Psoas muscle (tissue), 8 donors: ENCODE measurements around the gene BCORL1. TPM values are rescaled to one million over a fixed set of nuclear protein-coding genes. Genes with fewer than 3 reads are reported as not detected.

Source experiments
- ATAC-seq, 4 donors: fragments of 200-7000 bp; cut with Tn5 transposase; one replicate each; pipeline ENCODE4 v1.9.1; 2020; ENCODE audit warnings: moderate library complexity in 3 of 4, mild to moderate bottlenecking in 2 of 4
- DNase-seq, 2 donors: peaks; one replicate each; pipeline ENCODE4 v3.0.0-alpha.2; 2020
- H3K27ac ChIP-seq: fragments of 200-600 bp; one replicate; pipeline ENCODE4 v1.8.0; 2022
- H3K27me3 ChIP-seq, 3 donors: fragments of 200-600 bp in 1 of 3; one replicate each; pipeline versions ENCODE4 v1.6.1 to v1.8.0; 2013 to 2022; ENCODE audit warnings: low read length in 2 of 3, mild to moderate bottlenecking in 2 of 3, moderate library complexity in 1 of 3; ENCODE audit not compliant: insufficient read depth in 3 of 3
- H3K36me3 ChIP-seq, 2 donors: fragments of 200-600 bp in 1 of 2; one replicate each; pipeline versions ENCODE4 v1.6.1 to v1.8.0; 2013 to 2022; ENCODE audit warnings: low read depth in 1 of 2, mild to moderate bottlenecking in 1 of 2, moderate library complexity in 1 of 2; ENCODE audit not compliant: insufficient read depth in 1 of 2
- H3K4me1 ChIP-seq: fragments of 200-600 bp; one replicate; pipeline ENCODE4 v1.8.0; 2022
- H3K4me3 ChIP-seq: fragments of 200-600 bp; one replicate; pipeline ENCODE4 v1.8.0; 2022; ENCODE audit warnings: mild to moderate bottlenecking
- H3K9me3 ChIP-seq: fragments of 200-600 bp; one replicate; pipeline ENCODE4 v1.8.0; 2022
- WGBS, 3 donors: extraction: QIAGEN DNeasy Blood & Tissue Kit; methylation state at CpG; one replicate each; pipeline versions ENCODE4 v1.1.6 to v1.1.7; 2013; 5-methylcytosine and 5-hydroxymethylcytosine counted together
- intact Hi-C, 2 donors: fragments of 100-400 bp; cut with DNase I; formaldehyde crosslinking; loops; one replicate each; pipeline versions ENCODE4 v1.11.0 to v1.14.2; 2022
- polyA plus RNA-seq, 3 donors: library from polyadenylated mRNA; stranded (reverse); fragments of 200-250 nt; gene quantifications; one replicate each; pipeline ENCODE4 v1.2.3, GENCODE V29; 2013
- total RNA-seq, 4 donors: library from RNA; stranded (reverse); fragmentation: NEBNext Ultra II Directional in 2 of 4; extraction: Animal tissue kit (Norgen Biotek cat#: 25700) in 2 of 4; gene quantifications; one replicate each; pipeline versions ENCODE4 v1.2.1 to v1.2.4, GENCODE V29; 2021 to 2023
- TF ChIP-seq, protein P1 (sequence below): fragments of 200-600 bp; IDR thresholded peaks from one replicate; pipeline ENCODE4 v1.8.0; 2022; ENCODE audit warnings: antibody characterized with exemption
- donor health status: healthy with polysubstance abuse.
- donor health status: DM: no; HTN: no; CAD: no; lungs with moderate emphysema.
- donor health status: Bipolar disorder and iron deficiency.
- donor health status: healthy.
- donor health status: DM: yes; HTN: yes; CAD: no.
- donor health status: DM: no; HTN: no; CAD: no.
- donor health status: DM: no; HTN: no; CAD: no.
- donor health status: DM: yes; HTN: yes; CAD: no.

BCORL1 gene
- total and polyA plus RNA-seq, 7 donors = 0.96 to 6.2 (median 4.5) TPM

DNA sequence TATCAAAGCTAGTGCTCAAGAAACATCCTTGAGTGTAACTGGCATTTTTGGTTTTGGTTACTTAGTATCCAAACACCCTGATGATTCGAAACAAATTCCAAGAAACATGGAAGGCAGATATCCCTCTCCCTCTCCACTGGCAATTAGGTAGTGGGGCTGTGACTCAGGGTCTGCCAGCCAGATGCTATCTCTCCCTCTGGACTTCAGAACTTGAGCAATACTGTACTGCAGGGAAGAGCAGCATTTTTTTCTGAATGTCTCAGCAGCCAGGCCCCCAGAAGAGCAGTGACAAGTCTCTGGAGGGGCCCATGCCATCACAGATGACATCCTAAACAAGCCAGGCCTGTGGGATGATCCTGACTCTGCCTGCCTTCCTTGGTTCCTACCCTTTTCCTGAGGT lies 37.3 kb upstream of the BCORL1 start:
- Histone ChIP-seq H3K9me3 (no peaks in the 10 kb centered on the region), H3K4me1 (no peaks in the 10 kb centered on the region), H3K36me3 (no peaks in the 10 kb centered on the region), H3K27me3 (no peaks in the 10 kb centered on the region), H3K27ac (no peak overlapping the region), H3K4me3 (no peak overlapping the region)
- TF ChIP-seq, protein P1, sequence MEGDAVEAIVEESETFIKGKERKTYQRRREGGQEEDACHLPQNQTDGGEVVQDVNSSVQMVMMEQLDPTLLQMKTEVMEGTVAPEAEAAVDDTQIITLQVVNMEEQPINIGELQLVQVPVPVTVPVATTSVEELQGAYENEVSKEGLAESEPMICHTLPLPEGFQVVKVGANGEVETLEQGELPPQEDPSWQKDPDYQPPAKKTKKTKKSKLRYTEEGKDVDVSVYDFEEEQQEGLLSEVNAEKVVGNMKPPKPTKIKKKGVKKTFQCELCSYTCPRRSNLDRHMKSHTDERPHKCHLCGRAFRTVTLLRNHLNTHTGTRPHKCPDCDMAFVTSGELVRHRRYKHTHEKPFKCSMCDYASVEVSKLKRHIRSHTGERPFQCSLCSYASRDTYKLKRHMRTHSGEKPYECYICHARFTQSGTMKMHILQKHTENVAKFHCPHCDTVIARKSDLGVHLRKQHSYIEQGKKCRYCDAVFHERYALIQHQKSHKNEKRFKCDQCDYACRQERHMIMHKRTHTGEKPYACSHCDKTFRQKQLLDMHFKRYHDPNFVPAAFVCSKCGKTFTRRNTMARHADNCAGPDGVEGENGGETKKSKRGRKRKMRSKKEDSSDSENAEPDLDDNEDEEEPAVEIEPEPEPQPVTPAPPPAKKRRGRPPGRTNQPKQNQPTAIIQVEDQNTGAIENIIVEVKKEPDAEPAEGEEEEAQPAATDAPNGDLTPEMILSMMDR = no peak
- intact Hi-C loops = no loop called here
- ATAC-seq = no peak
- WGBS, 3 donors = 87 to 93% (median 91%) methylated on average over 1 of the region's 1 CpG
- DNase-seq = no peak

DNA sequence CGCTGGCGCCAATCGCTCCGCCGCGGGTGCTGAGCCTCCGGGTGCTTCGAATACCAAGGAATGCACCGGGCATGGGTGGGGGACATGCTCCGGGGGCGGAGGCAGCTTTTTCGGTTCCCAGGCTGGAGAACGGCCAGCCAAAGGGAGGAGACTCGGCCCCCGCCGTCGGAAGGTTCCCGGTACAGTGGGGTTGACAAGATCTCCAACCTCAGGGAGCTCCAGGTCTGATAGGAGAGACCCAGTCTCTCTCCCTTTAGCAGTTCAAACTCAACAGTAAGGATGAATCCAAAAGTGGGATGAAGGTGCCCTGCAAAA lies 29.1 kb upstream of the BCORL1 start:
- intact Hi-C loops = no loop called here
- H3K9me3 ChIP-seq = no peaks in the 10 kb centered on the region
- DNase-seq (peak; percentile 20 to 53), ATAC-seq (no peak)
- H3K4me3 ChIP-seq = no peak overlapping the region
- no peaks in the 10 kb centered on the region for H3K36me3 ChIP-seq
- H3K4me1 ChIP-seq = no peaks in the 10 kb centered on the region
- H3K27ac ChIP-seq = no peak overlapping the region
- 11 to 35% (median 33%) methylated on average over 1 to 18 of the region's 18 CpGs for WGBS, 3 donors
- TF ChIP-seq, protein P1 = no peak
- H3K27me3 ChIP-seq = peaks cover 0 to 5% (median 2%) of the 10 kb centered on the region in 3 donors

DNA sequence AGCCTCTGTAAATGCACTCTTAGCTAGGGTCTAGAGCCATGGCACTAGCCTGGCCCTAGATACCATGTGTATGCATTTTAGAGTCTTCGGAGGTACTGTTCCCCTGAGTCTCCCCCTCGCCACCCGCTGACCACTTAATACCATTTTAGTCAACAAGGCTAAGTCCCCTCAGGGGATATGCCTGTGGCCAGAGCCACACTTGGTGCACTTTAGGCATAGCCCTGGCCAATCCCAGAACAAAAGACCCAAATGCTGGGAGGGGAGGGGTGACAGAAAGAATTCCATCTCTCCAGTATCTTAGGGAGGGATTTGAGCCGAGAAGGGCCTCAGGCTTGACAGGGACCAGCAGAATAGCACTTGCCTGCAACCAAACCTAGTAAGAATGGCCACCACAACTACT lies 28.6 kb upstream of the BCORL1 start:
- TF ChIP-seq, protein P1 = no peak
- intact Hi-C loops = no loop called here
- no peaks in the 10 kb centered on the region for H3K4me1 ChIP-seq
- no peak overlapping the region for H3K4me3 ChIP-seq
- 78 to 95% (median 85%) methylated on average over 3 to 4 of the region's 4 CpGs for WGBS, 3 donors
- H3K9me3 ChIP-seq = no peaks in the 10 kb centered on the region
- H3K27ac ChIP-seq = no peak overlapping the region
- DNase-seq (no peak), ATAC-seq (no peak)
- peaks cover 0 to 11% (median 2%) of the 10 kb centered on the region in 3 donors for H3K27me3 ChIP-seq
- H3K36me3 ChIP-seq = no peaks in the 10 kb centered on the region

DNA sequence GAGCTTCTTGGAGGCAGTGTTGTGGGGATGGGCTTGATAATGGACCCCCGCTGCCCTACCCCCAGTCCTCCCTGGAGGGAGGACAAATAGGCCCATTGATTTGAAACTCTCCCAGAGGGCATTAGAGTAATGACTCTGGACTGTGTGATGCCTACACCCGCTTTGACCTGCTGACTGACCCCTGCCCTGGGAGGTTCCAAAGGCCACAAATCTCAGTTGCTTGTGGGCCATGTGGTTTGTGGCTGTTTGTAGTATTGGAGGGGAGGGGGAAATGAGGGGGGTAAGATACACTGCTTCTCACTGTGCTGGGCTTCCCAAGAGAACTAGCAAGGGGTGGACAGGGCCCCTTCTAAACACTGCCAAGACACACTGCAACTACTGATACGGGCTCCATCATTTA lies 27.6 kb upstream of the BCORL1 start:
- no peak overlapping the region for H3K27ac ChIP-seq
- DNase-seq = no peak
- H3K4me3 ChIP-seq = no peak overlapping the region
- no peak for ATAC-seq
- H3K9me3 ChIP-seq = no peaks in the 10 kb centered on the region
- peaks cover 0 to 11% (median 2%) of the 10 kb centered on the region in 3 donors for H3K27me3 ChIP-seq
- TF ChIP-seq, protein P1 = no peak
- 65 to 88% (median 80%) methylated on average over 3 of the region's 3 CpGs for WGBS, 3 donors
- H3K4me1 ChIP-seq = no peaks in the 10 kb centered on the region
- no peaks in the 10 kb centered on the region for H3K36me3 ChIP-seq
- intact Hi-C loops = no loop called here

DNA sequence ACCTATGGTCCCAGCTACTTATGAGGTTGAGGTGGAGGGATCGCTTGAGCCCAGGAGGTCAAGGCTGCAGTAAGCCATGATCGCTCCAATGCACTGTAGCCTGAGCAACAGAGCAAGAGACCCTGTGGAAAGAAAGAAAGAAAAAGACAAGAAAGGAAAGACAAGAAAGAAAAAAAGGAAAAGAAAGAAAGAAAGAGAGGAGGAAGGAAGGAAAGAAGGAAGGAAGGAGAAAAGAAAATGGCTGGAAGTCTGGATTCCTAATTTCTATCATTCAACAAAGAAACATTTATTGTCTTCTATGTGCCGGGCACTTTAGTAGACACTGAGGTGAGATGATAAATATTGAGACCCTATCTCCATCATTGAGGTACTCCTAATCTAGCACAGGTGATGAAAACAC lies 26.8 kb upstream of the BCORL1 start:
- DNase-seq = no peak
- Histone ChIP-seq H3K27ac (no peak overlapping the region), H3K27me3 (peaks cover 0 to 11% (median 2%) of the 10 kb centered on the region in 3 donors), H3K36me3 (no peaks in the 10 kb centered on the region), H3K9me3 (no peaks in the 10 kb centered on the region), H3K4me3 (no peak overlapping the region), H3K4me1 (no peaks in the 10 kb centered on the region)
- intact Hi-C loops = loop anchor here in 1 of 2 donors (2.0 kb wide), 1 partner anchor 19 kb away; no protein-coding TSS in a partner anchor
- 95 to 97% (median 97%) methylated on average over 3 of the region's 3 CpGs for WGBS, 3 donors
- TF ChIP-seq, protein P1 = no peak
- no peak for ATAC-seq
